Activated CD8-positive, alpha-beta memory T cell treated with anti-CD3 and anti-CD28 coated beads for 48 hours (primary cell): Measurements from ENCODE around the gene PCSK4.
"Not testable (repeated sequence)": the region's sequence is repeated elsewhere in the genome, so short reads cannot be mapped to it uniquely, and the experiment has no call there.

ENCODE experiments used
- DNase-seq, 3 experiments: peaks; one replicate each; pipeline ENCODE4 v3.0.0-alpha.2; 2020; ENCODE audit warnings: low read depth in 2 of 3, low spot score in 2 of 3

Gene PCSK4

DNA sequence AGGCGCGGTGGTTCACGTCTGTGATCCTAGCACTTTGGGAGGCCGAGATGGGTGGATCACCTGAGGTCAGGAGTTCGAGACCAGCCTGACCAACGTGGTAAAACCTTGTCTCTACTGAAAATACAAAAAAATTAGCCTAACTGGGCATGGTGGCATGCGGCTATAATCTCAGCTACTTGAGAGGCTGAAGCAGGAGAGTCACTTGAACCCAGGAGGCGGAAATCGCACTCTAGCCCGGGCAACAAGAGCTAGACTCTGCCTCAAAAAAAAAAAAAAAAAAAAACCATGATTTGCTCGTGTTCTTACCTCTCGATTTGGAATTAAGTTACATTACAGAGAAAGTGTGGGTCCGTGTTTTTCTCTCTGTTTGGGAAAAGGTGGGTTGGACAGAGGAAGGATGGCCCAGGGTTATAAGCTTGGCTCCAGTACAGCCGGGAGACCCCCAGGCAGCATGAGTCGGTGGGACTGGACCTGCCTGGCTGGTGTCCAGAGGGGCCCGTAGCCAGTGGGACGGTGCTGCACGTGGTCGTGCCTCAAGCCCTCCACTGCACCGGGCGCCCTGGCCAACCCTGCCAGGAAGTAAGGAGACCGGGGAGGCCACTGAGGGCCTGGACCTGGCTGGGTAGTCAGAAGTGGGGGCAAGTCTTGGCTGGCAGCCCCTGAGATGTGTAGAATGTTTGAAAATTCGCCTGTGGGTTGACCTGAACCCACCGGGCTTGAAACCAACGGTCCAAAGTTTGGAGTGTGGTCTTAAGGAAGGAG is 48.3 kb downstream of the PCSK4 start:
- DNase-seq, result no peak

- no peak for DNase-seq
Measured at GRCh38 chr19:1441022-1441426, 49.1 kb downstream of the PCSK4 start.

DNA sequence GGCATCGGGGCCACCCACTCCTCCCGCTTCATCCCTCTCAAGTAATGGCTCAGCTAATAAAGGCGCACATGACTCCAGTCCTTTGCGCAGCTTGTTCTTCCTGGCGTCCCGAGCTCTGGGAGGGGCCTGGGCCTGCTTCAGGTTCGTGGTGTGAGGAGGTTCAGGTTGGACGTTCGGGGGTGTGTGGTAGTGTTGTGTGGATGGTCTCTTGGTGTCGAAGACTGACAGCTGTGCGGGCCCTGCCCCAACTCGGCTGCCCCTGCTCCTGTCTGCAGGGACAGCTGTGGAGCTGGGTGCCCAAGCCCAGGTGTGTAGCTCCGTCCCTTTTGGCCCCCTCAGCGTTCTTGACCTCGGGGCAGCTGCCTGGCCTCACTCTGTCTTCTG is 49.7 kb downstream of the PCSK4 start:
- no peak for DNase-seq

DNA sequence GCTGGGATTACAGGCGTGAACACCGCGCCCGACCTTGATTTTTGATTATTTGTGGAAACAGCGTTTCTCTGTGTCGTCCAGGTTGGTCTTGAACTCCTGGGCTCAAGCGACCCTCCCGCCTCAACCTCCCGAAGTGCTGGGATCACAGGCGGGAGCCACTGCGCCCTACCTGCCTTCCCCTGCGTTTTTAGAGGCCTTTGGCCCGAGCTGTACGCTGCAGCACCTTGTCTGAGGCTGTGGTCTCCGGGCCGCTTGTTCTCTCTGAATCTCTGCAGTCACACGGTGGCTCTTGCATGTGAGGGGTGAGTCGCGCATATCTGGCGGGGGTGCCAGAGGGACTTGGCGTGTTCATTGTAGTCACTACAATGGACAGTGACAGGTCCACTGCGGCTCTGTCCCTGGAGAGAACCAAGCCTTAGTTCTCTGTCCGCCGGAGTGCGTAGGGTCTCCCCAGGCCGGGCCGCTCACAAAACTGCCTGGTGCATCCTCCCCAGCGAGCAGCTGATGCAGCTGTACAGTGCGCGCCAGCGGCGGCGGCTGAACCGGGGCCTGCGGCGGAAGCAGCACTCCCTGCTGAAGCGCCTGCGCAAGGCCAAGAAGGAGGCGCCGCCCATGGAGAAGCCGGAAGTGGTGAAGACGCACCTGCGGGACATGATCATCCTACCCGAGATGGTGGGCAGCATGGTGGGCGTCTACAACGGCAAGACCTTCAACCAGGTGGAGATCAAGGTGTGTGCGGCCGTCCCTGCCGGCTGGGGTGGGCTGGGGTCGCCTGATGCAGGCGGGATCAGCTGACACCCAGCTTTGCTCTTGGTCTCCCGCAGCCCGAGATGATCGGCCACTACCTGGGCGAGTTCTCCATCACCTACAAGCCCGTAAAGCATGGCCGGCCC is 50.4 kb downstream of the PCSK4 start:
- DNase-seq, result not testable (repeated sequence)

DNA sequence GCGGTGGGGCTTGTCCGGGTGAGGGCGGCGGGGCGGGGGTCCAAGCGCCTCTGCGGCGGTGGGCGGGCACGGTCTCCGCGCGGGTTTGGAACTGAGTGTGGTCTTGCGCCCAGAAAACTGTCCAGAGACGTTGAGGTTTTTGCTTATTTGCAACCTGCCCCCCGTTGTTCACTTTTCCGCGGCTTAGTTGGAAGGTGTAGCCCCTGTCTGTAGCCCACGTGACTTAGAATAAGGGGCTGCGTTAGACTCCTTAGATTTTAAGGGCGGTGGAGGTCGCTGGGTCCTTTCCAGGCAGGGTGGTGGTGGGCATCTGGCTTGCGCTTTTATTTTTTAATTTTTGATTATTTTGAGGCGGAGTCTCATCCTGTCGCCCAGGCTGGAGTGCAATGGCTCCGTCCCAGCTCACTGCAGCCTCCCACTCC is 51.2 kb downstream of the PCSK4 start:
- no peak for DNase-seq

DNA sequence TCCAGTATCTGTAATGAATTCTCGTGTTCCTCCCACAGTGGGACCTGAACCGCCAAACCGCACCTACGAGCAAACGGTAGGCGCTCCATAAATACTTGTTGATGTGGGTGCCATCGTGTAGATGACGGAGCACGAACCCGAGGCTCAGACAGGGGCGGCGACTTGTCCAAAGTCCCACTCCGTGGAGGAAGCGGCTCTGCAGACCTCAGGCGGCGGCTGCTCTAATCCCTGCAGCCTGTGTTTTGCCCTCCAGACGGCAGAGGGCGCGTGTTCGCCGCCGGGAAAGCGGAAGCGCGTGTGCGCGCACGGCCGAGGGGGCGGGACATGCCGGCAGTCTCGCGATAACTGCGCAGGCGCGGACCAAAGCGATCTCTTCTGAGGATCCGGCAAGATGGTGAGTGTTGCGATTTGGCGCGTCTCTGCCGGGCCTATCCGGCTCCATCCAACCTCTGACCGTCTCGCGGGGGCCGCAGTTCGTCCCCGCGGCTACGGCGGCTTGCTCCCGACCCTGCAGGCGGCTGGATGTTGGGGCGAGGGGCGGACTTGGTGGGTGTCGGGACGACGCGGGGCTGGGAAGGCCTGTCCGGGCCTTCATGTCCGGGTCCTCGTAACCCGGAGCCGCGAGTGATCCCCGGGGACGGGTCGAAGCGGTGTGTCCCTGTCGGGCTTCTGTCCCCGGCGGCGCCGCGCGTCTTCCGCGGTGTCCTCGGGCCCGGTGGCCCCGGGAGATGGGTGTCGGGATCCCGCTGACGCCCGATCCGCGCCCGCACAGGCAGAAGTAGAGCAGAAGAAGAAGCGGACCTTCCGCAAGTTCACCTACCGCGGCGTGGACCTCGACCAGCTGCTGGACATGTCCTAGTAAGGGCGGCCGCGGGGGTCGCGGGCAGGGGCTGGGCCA is 51.9 kb downstream of the PCSK4 start, which contains the start of gene RPS15:
TSS of gene RPS15 (plus strand) at position 362 of the 898 bp plus-strand sequence. CDS start at position 392, 30 bp downstream.
- DNase-seq, result peak; percentile 86 to 94 (median 94)

DNA sequence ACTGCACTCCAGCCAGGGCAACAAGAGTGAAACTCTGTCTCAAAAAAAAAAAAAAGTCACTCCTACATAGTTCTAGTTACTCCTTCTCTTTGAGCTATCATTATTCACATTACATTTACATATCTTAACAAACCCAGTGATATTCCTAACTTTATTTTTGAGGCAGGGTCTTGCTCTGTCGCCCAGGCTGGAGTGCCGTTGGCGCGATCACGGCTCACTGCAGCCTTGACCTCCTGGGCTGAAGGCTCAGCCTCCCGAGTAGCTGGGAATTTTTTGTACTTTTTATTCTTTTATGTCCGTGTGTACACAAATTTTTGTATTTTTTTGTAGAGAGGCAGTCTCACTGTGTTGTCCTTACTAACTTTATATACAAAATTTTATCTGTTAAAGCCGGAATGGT is 52.5 kb downstream of the PCSK4 start:
- DNase-seq, result no peak

GRCh38 chr19:1435378-1435989 is 54.7 kb downstream of the PCSK4 start:
- no peak for DNase-seq

GRCh38 chr19:1434577-1435060 is 55.5 kb downstream of the PCSK4 start:
- DNase-seq, result no peak

DNA sequence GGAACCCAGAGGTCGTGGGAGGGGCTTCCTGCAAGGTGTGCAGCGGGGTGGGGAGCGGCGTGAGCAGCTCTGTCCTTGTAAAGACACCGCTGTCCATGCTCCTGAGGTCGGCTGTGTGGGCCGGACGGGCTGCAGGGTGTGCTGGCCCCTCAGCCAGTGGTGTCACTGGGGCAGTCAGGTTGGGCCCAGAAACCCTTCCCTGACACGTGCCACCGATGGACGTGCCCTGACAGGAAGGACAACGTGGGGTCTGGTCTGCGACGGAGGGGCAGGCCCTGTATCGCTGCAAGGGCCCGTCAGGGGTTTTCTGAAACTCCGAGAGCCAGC is 56.1 kb downstream of the PCSK4 start:
- DNase-seq, result no peak

GRCh38 chr19:1433119-1434039 is 56.8 kb downstream of the PCSK4 start:
- no peak for DNase-seq

GRCh38 chr19:1432507-1432887 is 57.7 kb downstream of the PCSK4 start:
- no peak for DNase-seq

GRCh38 chr19:1431759-1432506 is 58.2 kb downstream of the PCSK4 start:
- DNase-seq, result no peak
